Keratinocyte (primary cell): Measurements from ENCODE around the gene CCDC33. TPM values are rescaled to one million over a fixed set of nuclear protein-coding genes. Genes with fewer than 3 reads are reported as not detected.

Source experiments
- DNase-seq: peaks from one replicate; pipeline ENCODE4 v3.0.0-alpha.2; 2011; ENCODE audit warnings: low read depth, missing footprints, low spot score
- FAIRE-seq: peaks from 2 replicates; lab custom pipeline; 2011; peaks lifted over from hg19 to GRCh38; lab: Jason Lieb, UNC
- H2AFZ ChIP-seq: 2 replicates; pipeline ENCODE4 v1.6.0; 2012; ENCODE audit warnings: low read length, control low read depth, inconsistent platforms; ENCODE audit not compliant: control insufficient read depth
- H3K27ac ChIP-seq: 2 replicates; pipeline ENCODE4 v1.5.1; 2011; ENCODE audit warnings: low read length; ENCODE audit not compliant: control insufficient read depth, insufficient read depth
- H3K27me3 ChIP-seq: 3 replicates; pipeline ENCODE4 v1.6.0; 2011; ENCODE audit warnings: low read length; ENCODE audit not compliant: control insufficient read depth, insufficient read depth; ENCODE audit errors: extremely low read depth
- H3K36me3 ChIP-seq, 2 experiments: 2 replicates in 1 of 2; 3 replicates in 1 of 2; pipeline ENCODE4 v1.5.1; 2011; ENCODE audit warnings: low read length in 2 of 2, mild to moderate bottlenecking in 1 of 2; ENCODE audit not compliant: control insufficient read depth in 2 of 2, insufficient read depth in 2 of 2; ENCODE audit errors: extremely low read depth in 1 of 2
- H3K4me1 ChIP-seq: 3 replicates; pipeline ENCODE4 v1.5.1; 2011; ENCODE audit warnings: low read length; ENCODE audit not compliant: control insufficient read depth, insufficient read depth; ENCODE audit errors: extremely low read depth
- H3K4me2 ChIP-seq: 3 replicates; pipeline ENCODE4 v1.6.0; 2011; ENCODE audit warnings: low read depth, low read length; ENCODE audit not compliant: control insufficient read depth, insufficient read depth; ENCODE audit errors: extremely low read depth
- H3K4me3 ChIP-seq, 3 experiments: fragments of 200-600 bp in 1 of 3; sonication (generic) in 1 of 3; 2 replicates in 2 of 3; 3 replicates in 1 of 3; pipeline ENCODE4 v1.5.1; 2011 to 2016; ENCODE audit warnings: low read length in 3 of 3, mild to moderate bottlenecking in 3 of 3, control low read depth in 2 of 3, inconsistent platforms in 1 of 3, low read depth in 1 of 3, mixed read lengths in 1 of 3, mixed run types in 1 of 3, moderate library complexity in 1 of 3; ENCODE audit not compliant: control insufficient read depth in 2 of 3, insufficient read depth in 2 of 3; ENCODE audit errors: extremely low read depth in 1 of 3
- H3K79me2 ChIP-seq: 2 replicates; pipeline ENCODE4 v1.6.0; 2012; ENCODE audit warnings: low read length; ENCODE audit not compliant: control insufficient read depth, insufficient read depth
- H3K9ac ChIP-seq: 3 replicates; pipeline ENCODE4 v1.6.0; 2011; ENCODE audit warnings: low read length; ENCODE audit not compliant: control insufficient read depth, insufficient read depth; ENCODE audit errors: extremely low read depth
- H3K9me1 ChIP-seq: 3 replicates; pipeline ENCODE4 v1.6.0; 2011; ENCODE audit warnings: low read length; ENCODE audit not compliant: control insufficient read depth, insufficient read depth; ENCODE audit errors: extremely low read depth
- H3K9me3 ChIP-seq: 2 replicates; pipeline ENCODE4 v1.5.1; 2012; ENCODE audit warnings: low read depth, low read length; ENCODE audit not compliant: control insufficient read depth
- H4K20me1 ChIP-seq: 3 replicates; pipeline ENCODE4 v1.6.0; 2011; ENCODE audit warnings: low read length; ENCODE audit not compliant: control insufficient read depth, insufficient read depth; ENCODE audit errors: extremely low read depth
- EZH2 ChIP-seq: IDR thresholded peaks from one replicate; pipeline ENCODE4 v1.6.1; 2012; ENCODE audit warnings: inconsistent platforms, mild to moderate bottlenecking, low read length, moderate library complexity
- dilution Hi-C: fragments of 300-500 bp; cut with MboI; formaldehyde crosslinking; loops from one replicate; pipeline ENCODE4 v1.7.0; 2020; ENCODE audit warnings: low sequenced_read_pairs; ENCODE audit not compliant: extremely low pct_ligation_motif_present
- polyA plus RNA-seq, 5 experiments: library from polyadenylated mRNA; depleted of rRNA in 3 of 5; stranded (reverse) in 3 of 5; stranded (forward) in 1 of 5; unstranded in 1 of 5; fragments of >200 nt; gene quantifications; 1 replicate in 1 of 5; 2 replicates in 3 of 5; 3 replicates in 1 of 5; pipeline versions ENCODE4 v1.2.1 to v1.2.3, GENCODE V29; 2011 to 2012; ENCODE audit warnings: missing spikeins in 2 of 5, low read depth in 1 of 5, low replicate concordance in 1 of 5
- TF ChIP-seq, protein P1 (sequence below), 3 experiments: IDR thresholded peaks in 1 of 3; conservative IDR thresholded peaks in 1 of 3; optimal IDR thresholded peaks in 1 of 3; 2 replicates in 2 of 3; 3 replicates in 1 of 3; pipeline versions ENCODE3 to v1.5.1; 2011; ENCODE audit warnings: low read length in 3 of 3, mild to moderate bottlenecking in 3 of 3, moderate library complexity in 2 of 3, control low read depth in 1 of 3, inconsistent platforms in 1 of 3; ENCODE audit not compliant: insufficient read depth in 2 of 3; ENCODE audit errors: extremely low read depth in 1 of 3

CCDC33 gene
- polyA plus RNA-seq, 1 donor (not counting 4 experiments of a cell fraction or from before 2014, with no cell fraction given): not detected

DNA sequence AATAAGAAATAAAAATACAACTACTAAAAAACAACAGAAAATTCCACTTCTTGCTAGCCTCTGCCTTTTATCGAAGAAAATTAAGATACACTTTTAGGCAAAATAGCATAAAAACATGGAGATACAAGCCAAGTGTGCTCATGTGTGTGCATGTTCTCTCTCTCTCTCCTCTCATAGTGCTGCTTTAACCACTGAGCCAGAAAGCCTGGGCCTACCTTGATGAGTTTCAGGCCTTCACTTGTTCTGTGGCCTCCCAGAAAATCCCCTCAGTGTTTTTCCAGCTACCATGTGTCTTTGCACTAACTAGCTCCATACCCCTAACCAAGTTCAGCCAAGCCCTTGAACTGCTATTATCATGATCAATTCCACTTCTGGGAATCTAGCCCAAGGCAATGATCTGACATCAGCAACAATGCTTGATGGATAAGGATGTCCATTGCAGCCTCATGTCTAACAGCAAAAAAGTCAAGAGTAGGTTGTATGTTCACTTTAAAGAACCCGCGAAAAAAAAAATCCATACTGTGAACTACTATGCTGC is 113.2 kb downstream of the CCDC33 start:
- DNase-seq: no peak
- Histone ChIP-seq H3K36me3 (no peaks in the 10 kb centered on the region), H3K4me3 (no peak overlapping the region), H3K27me3 (no peaks in the 10 kb centered on the region), H3K9ac (no peak overlapping the region), H3K9me3 (no peaks in the 10 kb centered on the region), H4K20me1 (no peaks in the 10 kb centered on the region), H3K4me2 (no peak overlapping the region), H2AFZ (no peak overlapping the region), H3K9me1 (no peaks in the 10 kb centered on the region), H3K4me1 (no peaks in the 10 kb centered on the region), H3K79me2 (no peaks in the 10 kb centered on the region), H3K27ac (no peak overlapping the region)
- no peak for FAIRE-seq
- dilution Hi-C loops: no loop called here
- TF ChIP-seq, protein P1, sequence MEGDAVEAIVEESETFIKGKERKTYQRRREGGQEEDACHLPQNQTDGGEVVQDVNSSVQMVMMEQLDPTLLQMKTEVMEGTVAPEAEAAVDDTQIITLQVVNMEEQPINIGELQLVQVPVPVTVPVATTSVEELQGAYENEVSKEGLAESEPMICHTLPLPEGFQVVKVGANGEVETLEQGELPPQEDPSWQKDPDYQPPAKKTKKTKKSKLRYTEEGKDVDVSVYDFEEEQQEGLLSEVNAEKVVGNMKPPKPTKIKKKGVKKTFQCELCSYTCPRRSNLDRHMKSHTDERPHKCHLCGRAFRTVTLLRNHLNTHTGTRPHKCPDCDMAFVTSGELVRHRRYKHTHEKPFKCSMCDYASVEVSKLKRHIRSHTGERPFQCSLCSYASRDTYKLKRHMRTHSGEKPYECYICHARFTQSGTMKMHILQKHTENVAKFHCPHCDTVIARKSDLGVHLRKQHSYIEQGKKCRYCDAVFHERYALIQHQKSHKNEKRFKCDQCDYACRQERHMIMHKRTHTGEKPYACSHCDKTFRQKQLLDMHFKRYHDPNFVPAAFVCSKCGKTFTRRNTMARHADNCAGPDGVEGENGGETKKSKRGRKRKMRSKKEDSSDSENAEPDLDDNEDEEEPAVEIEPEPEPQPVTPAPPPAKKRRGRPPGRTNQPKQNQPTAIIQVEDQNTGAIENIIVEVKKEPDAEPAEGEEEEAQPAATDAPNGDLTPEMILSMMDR (optimal IDR thresholded peaks at IDR 0.05 in 1 of 3, IDR thresholded peaks at IDR 0.05 in 1 of 3, conservative IDR thresholded peaks at IDR 0.05 in 1 of 3; ENCODE audit: extremely low read depth in 1 of 3, insufficient read depth in 2 of 3, low read length in 3 of 3): no peak
- no peak for TF ChIP-seq EZH2

DNA sequence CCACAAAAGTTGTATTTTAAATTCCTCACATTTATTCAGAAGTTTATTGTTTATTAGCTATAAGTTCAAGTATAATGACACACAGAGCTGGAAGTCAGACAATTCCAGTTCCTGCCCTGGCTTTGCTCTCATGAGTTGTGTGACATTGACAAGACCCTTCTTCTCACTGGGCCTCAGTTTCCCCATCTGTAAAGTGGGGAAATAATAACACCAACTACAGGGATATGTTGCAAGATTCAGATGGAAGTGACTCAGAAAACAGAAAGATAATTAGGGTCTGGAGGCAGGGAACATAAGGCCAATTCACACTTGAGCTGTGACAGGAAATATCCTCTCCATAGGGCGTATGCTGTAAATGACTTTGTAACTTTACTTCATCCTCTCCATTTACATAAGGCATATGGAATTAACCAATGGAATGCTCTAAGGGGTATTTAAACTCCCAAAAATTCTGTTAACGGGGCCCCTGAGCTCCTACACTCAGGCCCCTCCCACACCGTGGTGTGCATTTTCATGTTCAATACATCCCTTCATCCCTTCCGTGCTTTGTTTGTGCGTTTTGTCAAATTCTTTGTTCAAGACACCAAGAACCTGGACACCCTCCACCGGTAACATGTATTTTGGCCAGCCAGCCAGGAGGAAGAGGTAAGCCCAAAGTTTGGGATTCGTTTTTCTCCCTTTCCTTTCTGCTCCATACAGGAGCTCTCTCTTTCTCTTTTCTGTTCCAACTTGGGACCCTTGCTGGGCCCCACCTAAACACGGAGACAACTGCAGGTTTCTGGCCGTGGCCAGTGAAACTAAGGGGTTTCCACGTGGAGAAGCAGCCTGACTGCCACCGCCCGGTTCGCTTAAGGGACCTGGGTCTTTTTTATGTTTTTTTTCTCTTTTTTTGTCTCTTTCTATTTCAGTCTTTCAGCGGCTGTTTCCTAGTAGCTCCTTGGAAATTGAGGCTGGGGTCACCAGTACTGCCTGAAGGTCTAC is 114.5 kb downstream of the CCDC33 start:
- DNase-seq (no peak), FAIRE-seq (no peak)
- dilution Hi-C loops: no loop called here
- no peaks in the 10 kb centered on the region for H3K9me1 ChIP-seq
- no peaks in the 10 kb centered on the region for H3K9me3 ChIP-seq
- H3K79me2 ChIP-seq: no peaks in the 10 kb centered on the region
- peaks cover 4% of the 10 kb centered on the region for H3K27me3 ChIP-seq
- no peak overlapping the region for H3K4me3 ChIP-seq
- H3K27ac ChIP-seq: no peak overlapping the region
- no peaks in the 10 kb centered on the region for H4K20me1 ChIP-seq
- no peaks in the 10 kb centered on the region for H3K36me3 ChIP-seq
- no peaks in the 10 kb centered on the region for H3K4me1 ChIP-seq
- H3K9ac ChIP-seq: no peak overlapping the region
- TF ChIP-seq, protein P1 (optimal IDR thresholded peaks at IDR 0.05 in 1 of 3, IDR thresholded peaks at IDR 0.05 in 1 of 3, conservative IDR thresholded peaks at IDR 0.05 in 1 of 3; ENCODE audit: extremely low read depth in 1 of 3, insufficient read depth in 2 of 3, low read length in 3 of 3): no peak
- TF ChIP-seq EZH2: no peak
- no peak overlapping the region for H2AFZ ChIP-seq
- no peak overlapping the region for H3K4me2 ChIP-seq
